VCaP (cell line): ENCODE data around the gene HTR1D.
"Not testable (repeated sequence)": the region's sequence is repeated elsewhere in the genome, so short reads cannot be mapped to it uniquely, and the experiment has no call there.

ENCODE experiments used
- H3K27ac ChIP-seq: fragments of 450-650 bp; 2 replicates; pipeline ENCODE4 v1.5.1; 2017
- CTCF ChIP-seq: fragments of 450-650 bp; conservative IDR thresholded peaks from 2 replicates; pipeline ENCODE4 v1.5.1; 2017; ENCODE audit warnings: mild to moderate bottlenecking, moderate library complexity

The HTR1D gene

GRCh38 chr1:23215291-23215690 is 2.0 kb downstream of the HTR1D start:
- no peak overlapping the region for H3K27ac ChIP-seq
- no peak for TF ChIP-seq CTCF

- H3K27ac ChIP-seq, result no peak overlapping the region
- TF ChIP-seq CTCF, result no peak
These were observed 2.7 kb downstream of the HTR1D start for GRCh38 chr1:23214640-23215039.

GRCh38 chr1:23211955-23212354 is 5.3 kb downstream of the HTR1D start:
- no peak overlapping the region for H3K27ac ChIP-seq
- no peak for TF ChIP-seq CTCF

GRCh38 chr1:23210963-23211362 is 6.3 kb downstream of the HTR1D start:
- TF ChIP-seq CTCF, result no peak
- H3K27ac ChIP-seq, result no peak overlapping the region

GRCh38 chr1:23210351-23210785 is 6.9 kb downstream of the HTR1D start:
- TF ChIP-seq CTCF, result peak; percentile 52; the same call in 1 of the 2 replicates
- H3K27ac ChIP-seq, result no peak overlapping the region

GRCh38 chr1:23209770-23210169 is 7.5 kb downstream of the HTR1D start:
- TF ChIP-seq CTCF, result no peak
- no peak overlapping the region for H3K27ac ChIP-seq

GRCh38 chr1:23208527-23208926 is 8.8 kb downstream of the HTR1D start:
- TF ChIP-seq CTCF, result no peak
- no peak overlapping the region for H3K27ac ChIP-seq

- not testable (repeated sequence) for H3K27ac ChIP-seq
These were observed 9.6 kb downstream of the HTR1D start for GRCh38 chr1:23207733-23208132.
